Suprapubic skin (tissue), 3 donors: ENCODE measurements around the gene ERN1.

Experiments
- CTCF ChIP-seq, 2 donors: fragments of 200-600 bp in 1 of 2; fragments of 450-650 bp in 1 of 2; sonication (generic) in 1 of 2; IDR thresholded peaks; one replicate each; pipeline ENCODE4 v1.5.1; 2016 to 2019; ENCODE audit warnings: antibody characterized with exemption in 2 of 2, mild to moderate bottlenecking in 1 of 2, moderate library complexity in 1 of 2
- POLR2AphosphoS5 ChIP-seq, 3 donors: sonication (generic); formaldehyde crosslinking; IDR thresholded peaks; one replicate each; pipeline ENCODE4 v1.6.1; 2017; ENCODE audit warnings: antibody characterized with exemption in 3 of 3

GRCh38 chr17:64171041-64171440, 41.1 kb upstream of the ERN1 start:
- TF ChIP-seq CTCF (IDR thresholded peaks at IDR 0.05) (no peak), POLR2AphosphoS5 (IDR thresholded peaks at IDR 0.05) (no peak)
